Activated CD8-positive, alpha-beta memory T cell treated with anti-CD3 and anti-CD28 coated beads, Interleukin-2, amount 50 U/mL, for 1 hour (primary cell): Measurements from ENCODE around the gene B4GALT5.

Experiments used
- DNase-seq: peaks from one replicate; pipeline ENCODE4 v3.0.0-alpha.2; 2020; ENCODE audit errors: extremely low read depth

B4GALT5 gene

GRCh38 chr20:49607568-49607967, 106.1 kb downstream of the B4GALT5 start:
- no peak for DNase-seq

GRCh38 chr20:49603209-49603627, 110.5 kb downstream of the B4GALT5 start:
- DNase-seq, result no peak

- no peak for DNase-seq
Measured at GRCh38 chr20:49602345-49603208, 111.1 kb downstream of the B4GALT5 start.

- DNase-seq, result no peak
Measured at GRCh38 chr20:49601153-49601924, 112.3 kb downstream of the B4GALT5 start.

- no peak for DNase-seq
Measured at GRCh38 chr20:49599746-49600113, 113.9 kb downstream of the B4GALT5 start.

- DNase-seq, result no peak
Measured at GRCh38 chr20:49597825-49598395, 115.8 kb downstream of the B4GALT5 start.

- DNase-seq, result no peak
Measured at GRCh38 chr20:49595811-49596561, 117.7 kb downstream of the B4GALT5 start.

GRCh38 chr20:49595346-49595745, 118.3 kb downstream of the B4GALT5 start:
- no peak for DNase-seq

GRCh38 chr20:49594931-49595315, 118.8 kb downstream of the B4GALT5 start:
- no peak for DNase-seq

- DNase-seq, result no peak
Measured at GRCh38 chr20:49594143-49594930, 119.3 kb downstream of the B4GALT5 start.

- no peak for DNase-seq
Measured at GRCh38 chr20:49593466-49594142, 120.1 kb downstream of the B4GALT5 start.

- DNase-seq, result no peak
Measured at GRCh38 chr20:49592120-49592519, 121.6 kb downstream of the B4GALT5 start.

- no peak for DNase-seq
Measured at GRCh38 chr20:49591217-49591865, 122.3 kb downstream of the B4GALT5 start.

GRCh38 chr20:49590163-49591017, 123.3 kb downstream of the B4GALT5 start:
- DNase-seq, result no peak

- DNase-seq, result no peak
Measured at GRCh38 chr20:49589747-49590146, 123.9 kb downstream of the B4GALT5 start.

- no peak for DNase-seq
Measured at GRCh38 chr20:49587111-49587570, 126.5 kb downstream of the B4GALT5 start.

- DNase-seq, result no peak
Measured at GRCh38 chr20:49585585-49586245, 128.0 kb downstream of the B4GALT5 start.
